Measurements from ENCODE around the gene MRM1. TPM values are rescaled to one million over a fixed set of nuclear protein-coding genes. Genes with fewer than 3 reads are reported as not detected.

The MRM1 gene
- total RNA-seq, 4 donors from 2014 or later: 3.5 to 6.6 (median 4.7) TPM

- no peaks in the 10 kb centered on the region for H3K27me3 ChIP-seq
- TF ChIP-seq CTCF (IDR thresholded peaks at IDR 0.05) (no peak), EP300 (IDR thresholded peaks at IDR 0.05) (no peak), POLR2AphosphoS5 (IDR thresholded peaks at IDR 0.05) (no peak), POLR2A (IDR thresholded peaks at IDR 0.05) (no peak)
- H3K4me3 ChIP-seq: no peak overlapping the region
- WGBS: 98% methylated on average over 8 of the region's 13 CpGs
- no peaks in the 10 kb centered on the region for H3K36me3 ChIP-seq
- peaks cover 30% of the 10 kb centered on the region for H3K4me1 ChIP-seq
- H3K27ac ChIP-seq: no peak overlapping the region
- no peaks in the 10 kb centered on the region for H3K9me3 ChIP-seq
- no peak for DNase-seq (ENCODE audit: low spot score in 2 of 2)
Measured at GRCh38 chr17:36598951-36599401, 2.4 kb upstream of the MRM1 start.

GRCh38 chr17:36599546-36600250 lies 1.7 kb upstream of the MRM1 start:
- Histone ChIP-seq H3K4me1 (peaks cover 26% of the 10 kb centered on the region), H3K4me3 (no peak overlapping the region), H3K36me3 (no peaks in the 10 kb centered on the region), H3K9me3 (no peaks in the 10 kb centered on the region), H3K27ac (no peak overlapping the region), H3K27me3 (no peaks in the 10 kb centered on the region)
- no peak for DNase-seq (ENCODE audit: low spot score in 2 of 2)
- 100% methylated on average over 5 of the region's 11 CpGs for WGBS
- TF ChIP-seq EP300 (IDR thresholded peaks at IDR 0.05) (no peak), CTCF (IDR thresholded peaks at IDR 0.05) (no peak), POLR2AphosphoS5 (IDR thresholded peaks at IDR 0.05) (no peak), POLR2A (IDR thresholded peaks at IDR 0.05) (no peak)

- 70% methylated on average over 3 of the region's 3 CpGs for WGBS
- Histone ChIP-seq H3K4me3 (peak overlapping the region; percentile 76), H3K4me1 (peaks cover 26% of the 10 kb centered on the region), H3K27me3 (no peaks in the 10 kb centered on the region), H3K36me3 (no peaks in the 10 kb centered on the region), H3K27ac (no peak overlapping the region), H3K9me3 (no peaks in the 10 kb centered on the region)
- TF ChIP-seq POLR2A (IDR thresholded peaks at IDR 0.05) (no peak), POLR2AphosphoS5 (IDR thresholded peaks at IDR 0.05) (no peak), EP300 (IDR thresholded peaks at IDR 0.05) (no peak), CTCF (IDR thresholded peaks at IDR 0.05) (no peak)
- DNase-seq (ENCODE audit: low spot score in 2 of 2): no peak
Measured at GRCh38 chr17:36600465-36600864, 918 bp upstream of the MRM1 start.

- H3K4me1 ChIP-seq: peaks cover 26% of the 10 kb centered on the region
- DNase-seq (ENCODE audit: low spot score in 2 of 2): no peak
- peak overlapping the region; percentile 79 for H3K27ac ChIP-seq
- WGBS: 15% methylated on average over 10 of the region's 10 CpGs
- H3K27me3 ChIP-seq: no peaks in the 10 kb centered on the region
- no peaks in the 10 kb centered on the region for H3K36me3 ChIP-seq
- peak overlapping the region; percentile 76 for H3K4me3 ChIP-seq
- TF ChIP-seq CTCF (IDR thresholded peaks at IDR 0.05): no peak
- TF ChIP-seq EP300 (IDR thresholded peaks at IDR 0.05): no peak
- no peak for TF ChIP-seq POLR2A (IDR thresholded peaks at IDR 0.05)
- TF ChIP-seq POLR2AphosphoS5 (IDR thresholded peaks at IDR 0.05): no peak
- no peaks in the 10 kb centered on the region for H3K9me3 ChIP-seq
Measured at GRCh38 chr17:36600936-36601302, 464 bp upstream of the MRM1 start.

- no peaks in the 10 kb centered on the region for H3K36me3 ChIP-seq
- H3K27me3 ChIP-seq: no peaks in the 10 kb centered on the region
- peaks cover 26% of the 10 kb centered on the region for H3K4me1 ChIP-seq
- 6% methylated on average over 30 of the region's 38 CpGs for WGBS
- H3K4me3 ChIP-seq: peak overlapping the region; percentile 76
- DNase-seq (ENCODE audit: low spot score in 2 of 2): peak in 1 of 2 donors; percentile 61
- TF ChIP-seq EP300 (IDR thresholded peaks at IDR 0.05) (no peak), POLR2AphosphoS5 (IDR thresholded peaks at IDR 0.05) (no peak), POLR2A (IDR thresholded peaks at IDR 0.05) (no peak), CTCF (IDR thresholded peaks at IDR 0.05) (no peak)
- H3K9me3 ChIP-seq: no peaks in the 10 kb centered on the region
- peak overlapping the region; percentile 79 for H3K27ac ChIP-seq
Measured at GRCh38 chr17:36602030-36602748, 806 bp downstream of the MRM1 start.

Data from suprapubic skin (tissue), 4 donors.